H9 (cell line): ENCODE measurements around the gene CFDP1. TPM values are rescaled to one million over a fixed set of nuclear protein-coding genes. Genes with fewer than 3 reads are reported as not detected.

Experiments
- DNase-seq: peaks from one replicate; pipeline ENCODE4 v3.0.0-alpha.2; 2017
- H2AFZ ChIP-seq: one replicate; pipeline ENCODE4 v1.6.1; 2013; ENCODE audit warnings: mild to moderate bottlenecking, low read length, control low read depth, moderate library complexity
- H2AK5ac ChIP-seq: 2 replicates; pipeline ENCODE4 v1.6.1; 2013; ENCODE audit warnings: low read length, control low read depth, mixed read lengths; ENCODE audit not compliant: insufficient read length
- H2BK120ac ChIP-seq: one replicate; pipeline ENCODE4 v1.6.1; 2013; ENCODE audit warnings: low read depth, mild to moderate bottlenecking, low read length, control low read depth, inconsistent platforms; ENCODE audit not compliant: poor library complexity, severe bottlenecking
- H2BK12ac ChIP-seq: 2 replicates; pipeline ENCODE4 v1.6.1; 2013; ENCODE audit warnings: low read length, control low read depth, mixed read lengths, low read depth; ENCODE audit not compliant: insufficient read length
- H2BK15ac ChIP-seq: 2 replicates; pipeline ENCODE4 v1.6.1; 2013; ENCODE audit warnings: low read depth, low read length, control low read depth
- H2BK20ac ChIP-seq: one replicate; pipeline ENCODE4 v1.6.1; 2013; ENCODE audit warnings: low read depth, mild to moderate bottlenecking, low read length, control low read depth, inconsistent platforms; ENCODE audit not compliant: poor library complexity, severe bottlenecking
- H2BK5ac ChIP-seq: 2 replicates; pipeline ENCODE4 v1.6.1; 2013; ENCODE audit warnings: low read length, control low read depth, mixed read lengths; ENCODE audit not compliant: insufficient read length
- H3K14ac ChIP-seq: 2 replicates; pipeline ENCODE4 v1.6.1; 2013; ENCODE audit warnings: low read length, control low read depth; ENCODE audit not compliant: insufficient read depth
- H3K18ac ChIP-seq: 2 replicates; pipeline ENCODE4 v1.6.1; 2013; ENCODE audit warnings: low read depth, mild to moderate bottlenecking, mixed read lengths, low read length, control low read depth; ENCODE audit not compliant: insufficient read length
- H3K23ac ChIP-seq: 2 replicates; pipeline ENCODE4 v1.6.1; 2013; ENCODE audit warnings: low read length, control low read depth, mixed read lengths, low read depth; ENCODE audit not compliant: insufficient read length
- H3K23me2 ChIP-seq: 2 replicates; pipeline ENCODE4 v1.6.1; 2013; ENCODE audit warnings: low read depth, mild to moderate bottlenecking, mixed read lengths, low read length, control low read depth; ENCODE audit not compliant: insufficient read length, poor library complexity, severe bottlenecking
- H3K27ac ChIP-seq: 2 replicates; pipeline ENCODE4 v1.5.1; 2013; ENCODE audit warnings: low read length, control low read depth, mixed read lengths, low read depth; ENCODE audit not compliant: insufficient read length
- H3K27me3 ChIP-seq: 2 replicates; pipeline ENCODE4 v1.6.1; 2013; ENCODE audit warnings: low read length, control low read depth, inconsistent platforms; ENCODE audit not compliant: insufficient read depth
- H3K4ac ChIP-seq: 2 replicates; pipeline ENCODE4 v1.6.1; 2013; ENCODE audit warnings: low read depth, mild to moderate bottlenecking, control low read depth, inconsistent platforms, low read length, moderate library complexity
- H3K4me1 ChIP-seq: 2 replicates; pipeline ENCODE4 v1.6.1; 2013; ENCODE audit warnings: low read length, control low read depth, inconsistent platforms; ENCODE audit not compliant: insufficient read depth
- H3K4me2 ChIP-seq: 2 replicates; pipeline ENCODE4 v1.6.1; 2013; ENCODE audit warnings: low read length, control low read depth, mixed read lengths; ENCODE audit not compliant: insufficient read length, insufficient read depth
- H3K56ac ChIP-seq: 2 replicates; pipeline ENCODE4 v1.6.1; 2013; ENCODE audit warnings: low read depth, mild to moderate bottlenecking, mixed read lengths, low read length, control low read depth; ENCODE audit not compliant: insufficient read length
- H3K79me1 ChIP-seq: 2 replicates; pipeline ENCODE4 v1.6.1; 2013; ENCODE audit warnings: low read depth, mild to moderate bottlenecking, moderate library complexity, low read length, control low read depth, inconsistent platforms; ENCODE audit not compliant: insufficient read depth, poor library complexity, severe bottlenecking
- H3K79me2 ChIP-seq: 2 replicates; pipeline ENCODE4 v1.6.1; 2013; ENCODE audit warnings: low read length, control low read depth, inconsistent platforms; ENCODE audit not compliant: insufficient read depth
- H3K9ac ChIP-seq: 2 replicates; pipeline ENCODE4 v1.6.1; 2013; ENCODE audit warnings: low read length, control low read depth, mixed read lengths; ENCODE audit not compliant: insufficient read length; ENCODE audit errors: extremely low read depth
- H3K9me3 ChIP-seq: one replicate; pipeline ENCODE4 v1.6.1; 2013; ENCODE audit warnings: low read depth, low read length, inconsistent platforms; ENCODE audit not compliant: control insufficient read depth
- H3T11ph ChIP-seq: one replicate; pipeline ENCODE4 v1.6.1; 2013; ENCODE audit warnings: mild to moderate bottlenecking, low read length, control low read depth, inconsistent platforms
- H4K20me1 ChIP-seq: one replicate; pipeline ENCODE4 v1.6.1; 2013; ENCODE audit not compliant: control insufficient read depth, insufficient read length, insufficient read depth
- H4K5ac ChIP-seq: 2 replicates; pipeline ENCODE4 v1.6.1; 2013; ENCODE audit warnings: low read depth, mild to moderate bottlenecking, mixed read lengths, low read length, control low read depth; ENCODE audit not compliant: insufficient read length
- H4K8ac ChIP-seq: replicated peaks from 2 replicates; pipeline ENCODE4 v1.6.1; 2013; ENCODE audit warnings: low read length, control low read depth, mixed read lengths, low read depth; ENCODE audit not compliant: insufficient read length
- H4K91ac ChIP-seq: 2 replicates; pipeline ENCODE4 v1.6.1; 2013; ENCODE audit warnings: low read depth, mild to moderate bottlenecking, moderate library complexity, mixed read lengths, low read length, control low read depth; ENCODE audit not compliant: insufficient read length
- H3K27ac Mint-ChIP-seq, 3 experiments: 2 replicates in 2 of 3; 3 replicates in 1 of 3; pipeline ENCODE4 v1.8.0; 2020 to 2021; ENCODE audit warnings: mixed read lengths in 3 of 3, mild to moderate bottlenecking in 1 of 3, moderate library complexity in 1 of 3
- H3K27me3 Mint-ChIP-seq: 2 replicates; pipeline ENCODE4 v1.8.0; 2021; ENCODE audit warnings: low read depth, mild to moderate bottlenecking, moderate library complexity, mixed read lengths
- H3K36me3 Mint-ChIP-seq, 3 experiments: 2 replicates in 2 of 3; 3 replicates in 1 of 3; pipeline ENCODE4 v1.8.0; 2020 to 2021; ENCODE audit warnings: low read depth in 3 of 3, mixed read lengths in 3 of 3; ENCODE audit not compliant: insufficient read depth in 1 of 3
- H3K4me1 Mint-ChIP-seq, 2 experiments: 2 replicates each; pipeline ENCODE4 v1.8.0; 2020; ENCODE audit warnings: mixed read lengths in 2 of 2
- H3K4me3 Mint-ChIP-seq, 2 experiments: 2 replicates in 1 of 2; 3 replicates in 1 of 2; pipeline ENCODE4 v1.8.0; 2020 to 2021; ENCODE audit warnings: mild to moderate bottlenecking in 2 of 2, mixed read lengths in 2 of 2, moderate library complexity in 1 of 2
- H3K9me3 Mint-ChIP-seq, 2 experiments: 2 replicates in 1 of 2; 3 replicates in 1 of 2; pipeline ENCODE4 v1.8.0; 2020; ENCODE audit warnings: mild to moderate bottlenecking in 2 of 2, mixed read lengths in 2 of 2, moderate library complexity in 1 of 2
- CTCF ChIP-seq: fragments of 200-600 bp; sonication (generic); conservative IDR thresholded peaks from 3 replicates; pipeline ENCODE4 v1.8.0; 2021; ENCODE audit warnings: antibody characterized with exemption, mild to moderate bottlenecking
- WGBS: extraction: QIAGEN DNeasy Blood & Tissue Kit; methylation state at CpG from one replicate; pipeline ENCODE4 v1.1.7; 2013; ENCODE audit warnings: missing lambda C conversion rate, low lambda C conversion rate, mixed read lengths; ENCODE audit not compliant: insufficient read length; ENCODE audit errors: extremely low coverage; 5-methylcytosine and 5-hydroxymethylcytosine counted together
- total RNA-seq: library from RNA; stranded (reverse); gene quantifications from 2 replicates; pipeline ENCODE4 v1.2.1, GENCODE V29; 2021

CFDP1 gene
- total RNA-seq, 1 experiment from 2014 or later = 89.2 TPM

GRCh38 chr16:75266738-75267630 lies 166.3 kb downstream of the CFDP1 start:
- Histone ChIP-seq H3K79me2 (peaks cover 20% of the 10 kb centered on the region; the same call in 1 of the 2 replicates), H3T11ph (no peak overlapping the region), H3K9ac (no peak overlapping the region), H3K18ac (no peak overlapping the region), H3K4me2 (peak overlapping the region; percentile 41), H3K27ac (no peak overlapping the region), H3K23ac (no peak overlapping the region), H3K9me3 (no peaks in the 10 kb centered on the region), H3K27me3 (no peaks in the 10 kb centered on the region), H3K4ac (no peak overlapping the region), H4K5ac (no peak overlapping the region), H2AFZ (no peak overlapping the region), H3K14ac (no peak overlapping the region), H4K91ac (no peak overlapping the region), H3K4me1 (no peaks in the 10 kb centered on the region; the same call in 1 of the 2 replicates), H4K8ac (no peak overlapping the region), H4K20me1 (peaks cover 6% of the 10 kb centered on the region), H2BK5ac (no peak overlapping the region), H3K23me2 (peaks cover 13% of the 10 kb centered on the region), H3K79me1 (peaks cover 10% of the 10 kb centered on the region), H2AK5ac (no peak overlapping the region), H2BK120ac (no peak overlapping the region), H2BK12ac (no peak overlapping the region), H2BK15ac (no peak overlapping the region), H2BK20ac (no peak overlapping the region), H3K56ac (no peak overlapping the region)
- no peak for DNase-seq
- Mint-ChIP-seq H3K9me3 (no peaks in the 10 kb centered on the region), H3K27me3 (no peaks in the 10 kb centered on the region), H3K36me3 (peaks cover 3 to 6% (median 5%) of the 10 kb centered on the region in 3 experiments; a peak in 4 of 7 replicates), H3K27ac (no peak overlapping the region), H3K4me3 (peak overlapping the region; percentile 67 to 83), H3K4me1 (peaks cover 27% of the 10 kb centered on the region in 2 experiments)
- no peak for TF ChIP-seq CTCF
- no CpG with 5 or more reads among the region's 27 CpGs for WGBS
